Right lobe of liver (tissue), 6 donors: ENCODE measurements around the gene TMEM171. TPM values are rescaled to one million over a fixed set of nuclear protein-coding genes. Genes with fewer than 3 reads are reported as not detected.

Experiments used
- ATAC-seq, 4 donors: fragments of 200-7000 bp; cut with Tn5 transposase; one replicate each; pipeline ENCODE4 v1.9.1; 2020; ENCODE audit warnings: mild to moderate bottlenecking in 4 of 4, moderate library complexity in 4 of 4
- DNase-seq, 3 donors: peaks; one replicate each; pipeline ENCODE4 v3.0.0-alpha.2; 2020
- H3K27ac ChIP-seq, 3 donors: fragments of 200-600 bp; one replicate each; pipeline ENCODE4 v1.8.0; 2022
- H3K27me3 ChIP-seq, 2 donors: fragments of 200-600 bp; one replicate each; pipeline ENCODE4 v1.8.0; 2022
- H3K36me3 ChIP-seq, 4 donors: fragments of 200-600 bp; sonication (generic) in 1 of 4; one replicate each; pipeline versions ENCODE4 v1.5.1 to v1.8.0; 2017 to 2022; ENCODE audit warnings: control low read depth in 1 of 4
- H3K4me1 ChIP-seq, 4 donors: fragments of 200-600 bp; sonication (generic) in 1 of 4; one replicate each; pipeline versions ENCODE4 v1.5.1 to v1.8.0; 2017 to 2022; ENCODE audit warnings: control low read depth in 1 of 4
- H3K4me3 ChIP-seq, 3 donors: fragments of 200-600 bp; one replicate each; pipeline ENCODE4 v1.8.0; 2022
- H3K9me3 ChIP-seq, 4 donors: fragments of 200-600 bp; sonication (generic) in 1 of 4; one replicate each; pipeline versions ENCODE4 v1.5.1 to v1.8.0; 2017 to 2022; ENCODE audit warnings: control low read depth in 1 of 4
- CTCF ChIP-seq, 4 donors: fragments of 200-600 bp in 3 of 4; fragments of 450-650 bp in 1 of 4; IDR thresholded peaks; one replicate each; pipeline versions ENCODE4 v1.5.1 to v1.8.0; 2016 to 2022; ENCODE audit warnings: antibody characterized with exemption in 4 of 4, mild to moderate bottlenecking in 2 of 4
- POLR2A ChIP-seq: fragments of 450-650 bp; IDR thresholded peaks from one replicate; pipeline ENCODE4 v1.6.1; 2017; ENCODE audit warnings: antibody characterized with exemption, mild to moderate bottlenecking
- WGBS: methylation state at CpG from one replicate; pipeline ENCODE4 v1.1.6; 2018; ENCODE audit warnings: low coverage, low lambda C conversion rate; ENCODE audit not compliant: insufficient coverage; ENCODE audit errors: missing lambda C conversion rate; 5-methylcytosine and 5-hydroxymethylcytosine counted together
- intact Hi-C, 2 donors: fragments of 100-400 bp; cut with DNase I; formaldehyde crosslinking; loops; one replicate each; pipeline versions ENCODE4 v1.11.2 to v1.14.1; 2022
- total RNA-seq, 6 experiments: library from RNA; depleted of rRNA in 2 of 6; stranded (reverse); fragments of >200 nt in 2 of 6; fragmentation: NEBNext Ultra II Directional in 3 of 6; extraction: Animal tissue kit (Norgen Biotek cat#: 25700) in 3 of 6; gene quantifications; one replicate each; pipeline versions ENCODE4 v1.1.0 to v1.2.4, GENCODE V29; 2016 to 2023
- donor health status: DM: no; HTN: yes; CAD: no.
- donor health status: DM: no; HTN: no; CAD: no.
- donor health status: DM: no; HTN: no; CAD: no.
- donor health status: DM: no; HTN: yes; CAD: no.
- donor health status: DM: no; HTN: yes; CAD: no.

The TMEM171 gene
- total RNA-seq, 6 experiments from 2014 or later, result 0.57 to 3.2 (median 1.6) TPM

GRCh38 chr5:73112359-73112758, 8.0 kb upstream of the TMEM171 start:
- TF ChIP-seq POLR2A (no peak), CTCF (IDR thresholded peaks at IDR 0.05) (no peak)
- Histone ChIP-seq H3K4me1 (no peaks in the 10 kb centered on the region), H3K27ac (no peak overlapping the region), H3K36me3 (no peaks in the 10 kb centered on the region), H3K4me3 (no peak overlapping the region), H3K9me3 (no peaks in the 10 kb centered on the region), H3K27me3 (no peaks in the 10 kb centered on the region)
- intact Hi-C loops, result no loop called here
- no peak for DNase-seq
- no peak for ATAC-seq
- WGBS, result 77% methylated on average over 1 of the region's 1 CpG

GRCh38 chr5:73114044-73114688, 6.2 kb upstream of the TMEM171 start:
- no peak overlapping the region for H3K27ac ChIP-seq
- ATAC-seq (no peak), DNase-seq (no peak)
- TF ChIP-seq CTCF (IDR thresholded peaks at IDR 0.05) (no peak), POLR2A (no peak)
- intact Hi-C loops, result no loop called here
- 40% methylated on average over 2 of the region's 3 CpGs for WGBS
- H3K36me3 ChIP-seq, result no peaks in the 10 kb centered on the region
- H3K9me3 ChIP-seq, result no peaks in the 10 kb centered on the region
- peaks cover 0 to 9% (median 4%) of the 10 kb centered on the region in 4 donors for H3K4me1 ChIP-seq
- no peak overlapping the region for H3K4me3 ChIP-seq
- H3K27me3 ChIP-seq, result no peaks in the 10 kb centered on the region

- DNase-seq (no peak), ATAC-seq (no peak)
- H3K9me3 ChIP-seq, result no peaks in the 10 kb centered on the region
- no peak overlapping the region for H3K4me3 ChIP-seq
- intact Hi-C loops, result no loop called here
- WGBS, result 79% methylated on average over 3 of the region's 4 CpGs
- TF ChIP-seq POLR2A (no peak), CTCF (IDR thresholded peaks at IDR 0.05) (no peak)
- no peaks in the 10 kb centered on the region for H3K36me3 ChIP-seq
- H3K27ac ChIP-seq, result no peak overlapping the region
- H3K4me1 ChIP-seq, result peaks cover 0 to 10% (median 5%) of the 10 kb centered on the region in 4 donors
- no peaks in the 10 kb centered on the region for H3K27me3 ChIP-seq
Measured at GRCh38 chr5:73115399-73116051, 4.8 kb upstream of the TMEM171 start.

GRCh38 chr5:73116506-73116905, 3.9 kb upstream of the TMEM171 start:
- no peak for ATAC-seq
- Histone ChIP-seq H3K36me3 (no peaks in the 10 kb centered on the region), H3K27me3 (no peaks in the 10 kb centered on the region), H3K9me3 (no peaks in the 10 kb centered on the region), H3K4me1 (peaks cover 0 to 10% (median 5%) of the 10 kb centered on the region in 4 donors), H3K4me3 (no peak overlapping the region), H3K27ac (no peak overlapping the region)
- DNase-seq, result no peak
- intact Hi-C loops, result no loop called here
- TF ChIP-seq CTCF (IDR thresholded peaks at IDR 0.05), result no peak
- TF ChIP-seq POLR2A, result no peak
- 71% methylated on average over 1 of the region's 2 CpGs for WGBS
